ENCODE measurements around the gene CPTP. TPM values are rescaled to one million over a fixed set of nuclear protein-coding genes. Genes with fewer than 3 reads are reported as not detected.

The CPTP gene
- total and polyA plus RNA-seq, 8 donors, result 6.6 to 226 (median 22.8) TPM

DNA sequence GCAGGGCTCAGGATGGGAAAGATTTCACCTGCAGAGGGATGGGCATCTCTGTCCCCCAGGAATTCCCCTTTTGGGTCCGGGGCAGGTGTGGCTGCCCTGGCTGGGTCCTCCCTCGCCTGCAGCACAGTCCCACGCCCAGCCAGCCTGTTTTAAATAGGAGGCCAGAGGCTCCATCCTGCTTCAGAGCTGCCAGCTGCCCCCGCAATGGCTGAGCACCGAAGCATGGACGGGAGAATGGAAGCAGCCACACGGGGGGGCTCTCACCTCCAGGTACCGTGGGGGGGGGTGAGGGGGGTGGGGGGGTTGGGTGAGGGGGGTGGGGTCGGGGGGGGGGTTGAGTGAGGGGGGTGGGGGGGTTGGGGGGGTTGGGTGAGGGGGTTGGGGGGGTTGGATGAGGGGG, 40.8 kb upstream of the CPTP start:
- no peak for DNase-seq
- Histone ChIP-seq H3K36me3 (no peaks in the 10 kb centered on the region), H3K27ac (no peak overlapping the region), H3K27me3 (peaks cover 0 to 37% (median 6%) of the 10 kb centered on the region in 3 donors), H3K4me3 (no peak overlapping the region), H3K4me1 (peaks cover 12 to 25% (median 17%) of the 10 kb centered on the region in 4 donors), H3K9me3 (no peaks in the 10 kb centered on the region)
- intact Hi-C loops (cut with DNase I; ENCODE audit: low total_unique reads), result no loop called here
- 6 to 26% (median 11%) methylated on average over 3 to 8 of the region's 9 CpGs for WGBS, 5 donors
- TF ChIP-seq EP300 (IDR thresholded peaks at IDR 0.05), result no peak
- no peak for TF ChIP-seq CTCF (IDR thresholded peaks at IDR 0.05)
- no peak for TF ChIP-seq POLR2A (IDR thresholded peaks at IDR 0.05)

DNA sequence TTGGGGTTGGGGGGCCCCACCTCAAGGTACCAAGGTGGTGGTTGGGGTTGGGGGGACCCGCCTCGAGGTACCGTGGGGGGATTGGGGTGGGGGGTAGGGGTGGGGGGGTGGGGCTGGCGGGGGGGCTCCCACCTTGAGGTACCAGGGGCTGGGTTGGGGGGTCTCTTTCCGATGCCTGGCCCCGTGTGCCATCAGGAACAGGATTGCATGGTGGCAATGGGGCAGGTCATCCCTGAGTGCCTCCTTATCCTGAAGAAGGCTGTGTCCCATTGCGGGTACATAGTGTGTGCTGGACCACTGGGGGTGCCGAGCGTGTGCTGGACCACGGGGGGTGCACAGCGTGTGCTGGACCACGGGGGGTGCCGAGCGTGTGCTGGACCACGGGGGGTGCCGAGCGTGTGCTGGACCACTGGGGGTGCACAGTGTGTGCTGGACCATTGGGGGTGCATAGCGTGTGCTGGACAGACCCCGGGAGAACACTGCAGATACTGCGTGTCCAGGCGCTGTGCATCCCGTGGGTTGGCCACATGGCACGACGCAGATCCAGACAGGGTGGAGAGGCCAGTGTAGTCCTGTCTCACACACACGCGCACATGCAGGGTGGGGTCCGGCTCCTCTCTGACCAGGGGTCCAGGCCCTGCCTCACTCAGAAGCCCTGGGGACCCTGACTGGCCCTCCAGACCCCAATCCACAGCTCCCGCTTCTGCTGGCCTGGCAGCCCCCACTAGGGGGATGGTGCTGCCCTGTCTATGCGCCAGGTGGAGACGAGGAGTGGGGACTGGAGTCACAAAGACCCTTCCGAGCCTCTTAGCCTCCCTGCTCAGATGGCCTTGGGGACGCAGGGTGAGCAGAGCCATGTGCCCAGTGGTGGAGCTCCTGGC, 40.1 kb upstream of the CPTP start:
- no peak overlapping the region for H3K4me3 ChIP-seq
- TF ChIP-seq POLR2AphosphoS5 (IDR thresholded peaks at IDR 0.05), result no peak
- no peak for TF ChIP-seq EP300 (IDR thresholded peaks at IDR 0.05)
- no peak for TF ChIP-seq POLR2A (IDR thresholded peaks at IDR 0.05)
- no peak for TF ChIP-seq CTCF (IDR thresholded peaks at IDR 0.05)
- DNase-seq, result no peak
- peaks cover 12 to 25% (median 17%) of the 10 kb centered on the region in 4 donors for H3K4me1 ChIP-seq
- intact Hi-C loops (cut with DNase I; ENCODE audit: low total_unique reads), result no loop called here
- no peak overlapping the region for H3K27ac ChIP-seq
- H3K27me3 ChIP-seq, result peaks cover 0 to 37% (median 6%) of the 10 kb centered on the region in 3 donors
- no peaks in the 10 kb centered on the region for H3K9me3 ChIP-seq
- 80 to 89% (median 87%) methylated on average over 13 to 32 of the region's 32 CpGs for WGBS, 5 donors
- H3K36me3 ChIP-seq, result no peaks in the 10 kb centered on the region

DNA sequence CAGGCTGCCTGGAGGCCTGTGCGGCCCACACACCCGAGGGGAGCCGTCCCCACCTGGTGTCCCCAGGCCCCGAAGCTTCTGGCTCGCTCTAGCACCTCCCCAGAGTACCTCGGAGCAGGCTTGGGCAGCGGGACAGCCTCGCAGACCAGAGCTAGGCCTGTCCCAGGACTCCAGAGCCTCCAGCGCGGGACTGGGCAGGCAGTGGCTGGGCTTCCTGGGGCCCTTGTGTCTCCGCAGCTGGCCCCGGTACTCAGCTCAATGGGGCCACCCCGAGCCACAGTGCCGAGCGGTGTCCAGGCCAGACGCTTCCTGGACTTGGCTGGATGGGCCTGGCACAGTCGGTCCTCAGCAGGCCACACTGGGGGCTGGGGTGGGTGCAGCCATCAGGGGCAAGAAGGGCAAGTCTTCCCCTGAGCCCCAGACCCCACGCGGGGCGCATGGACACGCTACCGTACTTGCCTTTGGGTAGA, 39.5 kb upstream of the CPTP start:
- Histone ChIP-seq H3K9me3 (no peaks in the 10 kb centered on the region), H3K27me3 (peaks cover 0 to 37% (median 6%) of the 10 kb centered on the region in 3 donors), H3K4me1 (peaks cover 12 to 26% (median 18%) of the 10 kb centered on the region in 4 donors), H3K36me3 (no peaks in the 10 kb centered on the region), H3K4me3 (no peak overlapping the region), H3K27ac (no peak overlapping the region)
- 81 to 93% (median 90%) methylated on average over 12 to 22 of the region's 22 CpGs for WGBS, 5 donors
- TF ChIP-seq POLR2AphosphoS5 (IDR thresholded peaks at IDR 0.05) (no peak), EP300 (IDR thresholded peaks at IDR 0.05) (no peak), POLR2A (IDR thresholded peaks at IDR 0.05) (no peak), CTCF (IDR thresholded peaks at IDR 0.05) (no peak)
- intact Hi-C loops (cut with DNase I; ENCODE audit: low total_unique reads), result no loop called here
- no peak for DNase-seq

DNA sequence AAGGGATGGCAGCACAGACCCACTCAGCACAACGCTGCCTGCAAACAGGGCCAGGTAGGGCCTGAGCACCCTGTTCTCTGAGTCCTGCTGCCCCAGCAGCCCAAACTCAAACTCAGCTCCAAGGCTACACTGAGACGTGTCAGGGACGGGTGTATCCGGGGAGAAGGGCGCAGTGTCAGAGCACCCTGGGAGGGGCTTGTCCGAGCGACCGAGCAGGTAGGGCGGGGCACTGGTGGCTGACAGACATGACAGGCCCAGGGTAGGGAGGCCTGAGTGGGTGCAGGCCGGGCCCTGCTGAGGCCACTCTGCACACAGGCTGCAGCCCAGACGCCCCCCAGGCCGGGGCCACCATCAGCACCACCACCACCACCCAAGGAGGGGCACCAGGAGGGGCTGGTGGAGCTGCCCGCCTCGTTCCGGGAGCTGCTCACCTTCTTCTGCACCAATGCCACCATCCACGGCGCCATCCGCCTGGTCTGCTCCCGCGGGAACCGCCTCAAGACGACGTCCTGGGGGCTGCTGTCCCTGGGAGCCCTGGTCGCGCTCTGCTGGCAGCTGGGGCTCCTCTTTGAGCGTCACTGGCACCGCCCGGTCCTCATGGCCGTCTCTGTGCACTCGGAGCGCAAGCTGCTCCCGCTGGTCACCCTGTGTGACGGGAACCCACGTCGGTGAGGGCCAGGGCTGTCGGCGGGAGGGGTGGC, 38.8 kb upstream of the CPTP start:
- no peak overlapping the region for H3K4me3 ChIP-seq
- DNase-seq, result peak in 1 of 2 donors; percentile 59
- 52 to 65% (median 61%) methylated on average over 17 to 37 of the region's 37 CpGs for WGBS, 5 donors

More for the DNA sequence above, 38.8 kb upstream of the CPTP start:
- Histone ChIP-seq H3K27ac (no peak overlapping the region), H3K9me3 (no peaks in the 10 kb centered on the region), H3K27me3 (peaks cover 0 to 37% (median 6%) of the 10 kb centered on the region in 3 donors), H3K36me3 (no peaks in the 10 kb centered on the region), H3K4me1 (peaks cover 15 to 32% (median 24%) of the 10 kb centered on the region in 4 donors)
- intact Hi-C loops (cut with DNase I; ENCODE audit: low total_unique reads), result no loop called here
- TF ChIP-seq POLR2AphosphoS5 (IDR thresholded peaks at IDR 0.05), result no peak
- TF ChIP-seq POLR2A (IDR thresholded peaks at IDR 0.05), result no peak
- TF ChIP-seq CTCF (IDR thresholded peaks at IDR 0.05), result no peak
- TF ChIP-seq EP300 (IDR thresholded peaks at IDR 0.05), result no peak
